HG03520 (cell line): ENCODE results near the gene RCBTB1.
A peak's percentile ranks its signal among the peaks of the same experiment; 100 is the strongest.
"Not testable (repeated sequence)": the region's sequence is repeated elsewhere in the genome, so short reads cannot be mapped to it uniquely, and the experiment has no call there.

Experiments used
- ATAC-seq: cut with Tn5 transposase; IDR thresholded peaks from one replicate; pipeline ENCODE4 v1.9.1; 2021; ENCODE audit warnings: mild to moderate bottlenecking, moderate library complexity; ENCODE audit not compliant: unreplicated experiment

RCBTB1 gene

GRCh38 chr13:49524740-49525501, 60.4 kb downstream of the RCBTB1 start:
- no peak for ATAC-seq

GRCh38 chr13:49521224-49521623, 64.1 kb downstream of the RCBTB1 start:
- ATAC-seq, result no peak

- no peak for ATAC-seq
These were observed 67.9 kb downstream of the RCBTB1 start for GRCh38 chr13:49517461-49517860.

- no peak for ATAC-seq
These were observed 68.9 kb downstream of the RCBTB1 start for GRCh38 chr13:49516467-49516866.

GRCh38 chr13:49512578-49512977, 72.8 kb downstream of the RCBTB1 start:
- ATAC-seq, result no peak

- ATAC-seq, result no peak
These were observed 81.4 kb downstream of the RCBTB1 start for GRCh38 chr13:49503951-49504350.

GRCh38 chr13:49502954-49503353, 82.4 kb downstream of the RCBTB1 start:
- no peak for ATAC-seq

- ATAC-seq, result no peak
These were observed 85.3 kb downstream of the RCBTB1 start for GRCh38 chr13:49499889-49500660.

- ATAC-seq, result no peak
These were observed 87.2 kb downstream of the RCBTB1 start for GRCh38 chr13:49498206-49498605.

- no peak for ATAC-seq
These were observed 88.1 kb downstream of the RCBTB1 start for GRCh38 chr13:49497272-49497671.

GRCh38 chr13:49496837-49497236, 88.5 kb downstream of the RCBTB1 start:
- not testable (repeated sequence) for ATAC-seq

- ATAC-seq, result peak; percentile 83
These were observed 89.3 kb downstream of the RCBTB1 start, which contains the start of gene PHF11 for GRCh38 chr13:49495783-49496762. Gene PHF11 (plus strand): TSS chr13:49495953. CDS start chr13:49496002, 49 bp downstream.

- ATAC-seq, result no peak
These were observed 90.7 kb downstream of the RCBTB1 start for GRCh38 chr13:49494645-49495044.

GRCh38 chr13:49488563-49488962, 96.8 kb downstream of the RCBTB1 start:
- no peak for ATAC-seq
